Measurements from ENCODE around the gene SH3BP5. TPM values are rescaled to one million over a fixed set of nuclear protein-coding genes. Genes with fewer than 3 reads are reported as not detected.

Gene SH3BP5
- polyA plus RNA-seq, 1 experiment = 30.9 TPM

- no peaks in the 10 kb centered on the region for H3K36me3 ChIP-seq (ENCODE audit: control insufficient read depth, insufficient read depth, low read length)
Observed at GRCh38 chr3:15314276-15314675, 18.1 kb downstream of the SH3BP5 start.

GRCh38 chr3:15313461-15313860 is 18.9 kb downstream of the SH3BP5 start:
- Histone ChIP-seq H3K4me3 (ENCODE audit: low read depth, low read length) (no peak overlapping the region), H3K36me3 (ENCODE audit: control insufficient read depth, insufficient read depth, low read length) (no peaks in the 10 kb centered on the region), H3K27me3 (ENCODE audit: control insufficient read depth, insufficient read depth, low read length) (no peaks in the 10 kb centered on the region)
- no peak for TF ChIP-seq CTCF (IDR thresholded peaks at IDR 0.05; ENCODE audit: insufficient read depth, low read depth, low read length)
- ChIA-PET CTCF (no interaction called here), POLR2A (no interaction called here)
- no peak for DNase-seq (ENCODE audit: low read depth)

More at GRCh38 chr3:15314276-15314675, 18.1 kb downstream of the SH3BP5 start:
- no peak for DNase-seq (ENCODE audit: low read depth)
- TF ChIP-seq CTCF (IDR thresholded peaks at IDR 0.05; ENCODE audit: insufficient read depth, low read depth, low read length) = no peak
- no peak overlapping the region for H3K4me3 ChIP-seq (ENCODE audit: low read depth, low read length)
- ChIA-PET POLR2A (no interaction called here), CTCF (interaction anchor here (0.7 kb wide), 1 partner anchor 11 kb away, joined by 3 read pairs; no protein-coding TSS in a partner anchor)
- no peaks in the 10 kb centered on the region for H3K27me3 ChIP-seq (ENCODE audit: control insufficient read depth, insufficient read depth, low read length)

- H3K27me3 ChIP-seq (ENCODE audit: control insufficient read depth, insufficient read depth, low read length) = no peaks in the 10 kb centered on the region
- H3K36me3 ChIP-seq (ENCODE audit: control insufficient read depth, insufficient read depth, low read length) = no peaks in the 10 kb centered on the region
- no peak for TF ChIP-seq CTCF (IDR thresholded peaks at IDR 0.05; ENCODE audit: insufficient read depth, low read depth, low read length)
- ChIA-PET CTCF (no interaction called here), POLR2A (no interaction called here)
- no peak overlapping the region for H3K4me3 ChIP-seq (ENCODE audit: low read depth, low read length)
- DNase-seq (ENCODE audit: low read depth) = no peak
Observed at GRCh38 chr3:15312550-15312949, 19.8 kb downstream of the SH3BP5 start.

GRCh38 chr3:15310491-15311370 is 21.7 kb downstream of the SH3BP5 start:
- TF ChIP-seq CTCF (IDR thresholded peaks at IDR 0.05; ENCODE audit: insufficient read depth, low read depth, low read length) = no peak
- no peak for DNase-seq (ENCODE audit: low read depth)
- no peak overlapping the region for H3K4me3 ChIP-seq (ENCODE audit: low read depth, low read length)
- ChIA-PET CTCF (interaction anchor here (0.9 to 1.0 kb wide), 2 partner anchors 43 to 59 kb away, joined by 3 read pairs; no protein-coding TSS in a partner anchor), POLR2A (interaction anchor here (0.8 kb wide), 1 partner anchor 22 kb away, joined by 3 read pairs; the partner anchor contains the start of gene SH3BP5)
- no peaks in the 10 kb centered on the region for H3K27me3 ChIP-seq (ENCODE audit: control insufficient read depth, insufficient read depth, low read length)
- no peaks in the 10 kb centered on the region for H3K36me3 ChIP-seq (ENCODE audit: control insufficient read depth, insufficient read depth, low read length)

- Histone ChIP-seq H3K27me3 (ENCODE audit: control insufficient read depth, insufficient read depth, low read length) (no peaks in the 10 kb centered on the region), H3K4me3 (ENCODE audit: low read depth, low read length) (no peak overlapping the region), H3K36me3 (ENCODE audit: control insufficient read depth, insufficient read depth, low read length) (no peaks in the 10 kb centered on the region)
- no peak for TF ChIP-seq CTCF (IDR thresholded peaks at IDR 0.05; ENCODE audit: insufficient read depth, low read depth, low read length)
- POLR2A ChIA-PET = interaction anchor here (0.8 kb wide), 1 partner anchor 23 kb away, joined by 3 read pairs; the partner anchor contains the start of gene SH3BP5
- CTCF ChIA-PET = interaction anchor here (0.9 to 1.0 kb wide), 2 partner anchors 42 to 60 kb away, joined by 3 read pairs; no protein-coding TSS in a partner anchor
- DNase-seq (ENCODE audit: low read depth) = no peak
Observed at GRCh38 chr3:15309662-15310335, 22.6 kb downstream of the SH3BP5 start.
